K562 (cell line): ENCODE results near the gene FAM234A. TPM values are rescaled to one million over a fixed set of nuclear protein-coding genes. Genes with fewer than 3 reads are reported as not detected.

Experiments used
- CXXC5 ChIP-seq: fragments of 250-450 bp; sonication (Bioruptor Pico); IDR thresholded peaks from 2 replicates; pipeline ENCODE4 v1.8.0; 2022; ENCODE audit warnings: inconsistent platforms, mild to moderate bottlenecking, moderate library complexity
- DPF2 ChIP-seq: fragments of 450-650 bp; IDR thresholded peaks from 2 replicates; pipeline ENCODE4 v1.6.1; 2016
- KAT2B ChIP-seq: IDR thresholded peaks from one replicate; pipeline ENCODE4 v1.6.1; 2012; ENCODE audit warnings: low read depth, mild to moderate bottlenecking, control low read depth, inconsistent platforms, low read length, moderate library complexity
- MEF2D ChIP-seq: conservative IDR thresholded peaks from 2 replicates; pipeline ENCODE4 v1.6.1; 2016; ENCODE audit warnings: low read depth, missing genetic modification characterization, missing compliant biosample characterization
- MYC ChIP-seq, 2 experiments: fragments of 250-450 bp in 1 of 2; sonication (Bioruptor Pico) in 1 of 2; IDR thresholded peaks; 2 replicates each; pipeline versions ENCODE4 v1.5.1 to v1.6.1; 2012 to 2021; ENCODE audit warnings: low read depth in 2 of 2, borderline replicate concordance in 1 of 2, improper control_type of control experiment in 1 of 2, low read length in 1 of 2, mild to moderate bottlenecking in 1 of 2, moderate library complexity in 1 of 2
- NBN ChIP-seq: fragments of 450-650 bp; IDR thresholded peaks from 2 replicates; pipeline ENCODE4 v1.6.1; 2016; ENCODE audit warnings: low read depth, mild to moderate bottlenecking
- NR0B1 ChIP-seq: fragments of 450-650 bp; IDR thresholded peaks from one replicate; pipeline ENCODE4 v1.6.1; 2018; ENCODE audit warnings: mild to moderate bottlenecking, moderate library complexity; ENCODE audit not compliant: partially characterized antibody
- NR3C1 ChIP-seq: sonication (generic); formaldehyde crosslinking; IDR thresholded peaks from 2 replicates; pipeline ENCODE4 v1.8.1; 2022; ENCODE audit warnings: missing genetic modification reagents
- SOX6 ChIP-seq: fragments of 450-650 bp; IDR thresholded peaks from 2 replicates; pipeline ENCODE4 v1.6.1; 2014; ENCODE audit warnings: mild to moderate bottlenecking
- VEZF1 ChIP-seq: fragments of 200-800 bp; sonication (Bioruptor generic); IDR thresholded peaks from 2 replicates; pipeline ENCODE4 v1.6.1; 2017; ENCODE audit warnings: missing genetic modification characterization, missing compliant biosample characterization
- ZFX ChIP-seq: sonication (generic); formaldehyde crosslinking; IDR thresholded peaks from 2 replicates; pipeline ENCODE4 v1.8.0; 2022; ENCODE audit warnings: mild to moderate bottlenecking, missing genetic modification reagents, moderate library complexity
- ZNF197 ChIP-seq: fragments of 200-800 bp; sonication (Bioruptor generic); IDR thresholded peaks from 2 replicates; pipeline ENCODE4 v1.6.1; 2016; ENCODE audit warnings: low read depth, missing genetic modification characterization, missing compliant biosample characterization
- polyA plus RNA-seq, 8 experiments: library from polyadenylated mRNA; depleted of rRNA in 4 of 8; stranded (reverse) in 5 of 8; unstranded in 3 of 8; fragments of >200 nt; fragmentation: Nextera tagmentation in 2 of 8; fragmentation: Illumina TruSeq in 1 of 8; extraction: Ambion mirVana in 2 of 8; extraction: Trizol in 1 of 8; gene quantifications; 2 replicates each; pipeline versions ENCODE4 v1.2.1 to v1.2.3, GENCODE V29; 2011 to 2014; ENCODE audit warnings: inconsistent platforms in 1 of 8, missing spikeins in 1 of 8
- total RNA-seq, 7 experiments: library from RNA; depleted of rRNA in 6 of 7; stranded (reverse); fragments of >200 nt in 6 of 7; fragmentation: Illumina TruSeq in 2 of 7; extraction: Trizol in 2 of 7; gene quantifications; 2 replicates each; pipeline versions ENCODE4 v1.2.1 to v1.2.3, GENCODE V29; 2011 to 2021; ENCODE audit warnings: low replicate concordance in 1 of 7
- TF ChIP-seq, protein P1 (sequence below), 2 experiments: fragments of 450-650 bp in 1 of 2; sonication (generic) in 1 of 2; formaldehyde crosslinking in 1 of 2; IDR thresholded peaks; 2 replicates each; pipeline versions ENCODE4 v1.7.1 to v1.9.0; 2016 to 2022; ENCODE audit warnings: inconsistent platforms in 1 of 2, mild to moderate bottlenecking in 1 of 2, missing genetic modification reagents in 1 of 2

FAM234A gene
- total and polyA plus RNA-seq, 9 of the 15 experiments (the other 6 are each of a cell fraction or from before 2014, with no cell fraction given), result 1.0 to 47.9 (median 15.0) TPM

GRCh38 chr16:252366-253337 is 18.0 kb downstream of the FAM234A start (continued):
- 0 out of 2 replicates have a peak, but pooled peaks have one; percentile 13 for TF ChIP-seq ZFX (CRISPR knock-in tag)
- 0 out of 2 replicates have a peak, but pooled peaks have one; percentile 23 for TF ChIP-seq NBN
- no peak for TF ChIP-seq NR0B1
- TF ChIP-seq MYC (IDR thresholded peaks at IDR 0.05; ENCODE audit: low read depth, low read length), result 0 out of 2 replicates have a peak, but pooled peaks have one; percentile 23
- TF ChIP-seq MYC (CRISPR knock-in tag; IDR thresholded peaks at IDR 0.05; ENCODE audit: borderline replicate concordance, low read depth), result no peak
- peak; percentile 63 for TF ChIP-seq SOX6
- TF ChIP-seq KAT2B, result no peak
- TF ChIP-seq, protein P1, sequence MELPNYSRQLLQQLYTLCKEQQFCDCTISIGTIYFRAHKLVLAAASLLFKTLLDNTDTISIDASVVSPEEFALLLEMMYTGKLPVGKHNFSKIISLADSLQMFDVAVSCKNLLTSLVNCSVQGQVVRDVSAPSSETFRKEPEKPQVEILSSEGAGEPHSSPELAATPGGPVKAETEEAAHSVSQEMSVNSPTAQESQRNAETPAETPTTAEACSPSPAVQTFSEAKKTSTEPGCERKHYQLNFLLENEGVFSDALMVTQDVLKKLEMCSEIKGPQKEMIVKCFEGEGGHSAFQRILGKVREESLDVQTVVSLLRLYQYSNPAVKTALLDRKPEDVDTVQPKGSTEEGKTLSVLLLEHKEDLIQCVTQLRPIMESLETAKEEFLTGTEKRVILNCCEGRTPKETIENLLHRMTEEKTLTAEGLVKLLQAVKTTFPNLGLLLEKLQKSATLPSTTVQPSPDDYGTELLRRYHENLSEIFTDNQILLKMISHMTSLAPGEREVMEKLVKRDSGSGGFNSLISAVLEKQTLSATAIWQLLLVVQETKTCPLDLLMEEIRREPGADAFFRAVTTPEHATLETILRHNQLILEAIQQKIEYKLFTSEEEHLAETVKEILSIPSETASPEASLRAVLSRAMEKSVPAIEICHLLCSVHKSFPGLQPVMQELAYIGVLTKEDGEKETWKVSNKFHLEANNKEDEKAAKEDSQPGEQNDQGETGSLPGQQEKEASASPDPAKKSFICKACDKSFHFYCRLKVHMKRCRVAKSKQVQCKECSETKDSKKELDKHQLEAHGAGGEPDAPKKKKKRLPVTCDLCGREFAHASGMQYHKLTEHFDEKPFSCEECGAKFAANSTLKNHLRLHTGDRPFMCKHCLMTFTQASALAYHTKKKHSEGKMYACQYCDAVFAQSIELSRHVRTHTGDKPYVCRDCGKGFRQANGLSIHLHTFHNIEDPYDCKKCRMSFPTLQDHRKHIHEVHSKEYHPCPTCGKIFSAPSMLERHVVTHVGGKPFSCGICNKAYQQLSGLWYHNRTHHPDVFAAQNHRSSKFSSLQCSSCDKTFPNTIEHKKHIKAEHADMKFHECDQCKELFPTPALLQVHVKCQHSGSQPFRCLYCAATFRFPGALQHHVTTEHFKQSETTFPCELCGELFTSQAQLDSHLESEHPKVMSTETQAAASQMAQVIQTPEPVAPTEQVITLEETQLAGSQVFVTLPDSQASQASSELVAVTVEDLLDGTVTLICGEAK (IDR thresholded peaks at IDR 0.05), result peak; percentile 34; the same call in 1 of the 2 replicates
- TF ChIP-seq, protein P1 (CRISPR knock-in tag; IDR thresholded peaks at IDR 0.05), result no peak
- TF ChIP-seq CXXC5, result peak; percentile 58
- peak; percentile 50; the same call in 1 of the 2 replicates for TF ChIP-seq MEF2D (tag)
- TF ChIP-seq VEZF1 (CRISPR knock-in tag), result peak; percentile 33; the same call in 1 of the 2 replicates
- TF ChIP-seq ZNF197 (CRISPR knock-in tag), result peak; percentile 54; the same call in 1 of the 2 replicates
- TF ChIP-seq DPF2, result peak; percentile 78
- no peak for TF ChIP-seq NR3C1 (CRISPR knock-in tag)
